ENCODE measurements around the gene ABLIM2. TPM values are rescaled to one million over a fixed set of nuclear protein-coding genes. Genes with fewer than 3 reads are reported as not detected.
A peak's percentile ranks its signal among the peaks of the same experiment; 100 is the strongest.

Gene ABLIM2
- total and polyA plus RNA-seq, 2 of the 13 experiments (the other 11 are each of a cell fraction or from before 2014, with no cell fraction given) = 0.20 to 0.37 TPM

- TF ChIP-seq FOXA3 (CRISPR knock-in tag; IDR thresholded peaks at IDR 0.05) = 0 out of 2 replicates have a peak, but pooled peaks have one; percentile 15
- TF ChIP-seq ZSCAN25 (CRISPR knock-in tag; IDR thresholded peaks at IDR 0.05) = 0 out of 2 replicates have a peak, but pooled peaks have one; percentile 37
- peak; percentile 75; the same call in 1 of the 2 replicates for TF ChIP-seq ZBED4 (CRISPR knock-in tag; IDR thresholded peaks at IDR 0.05; ENCODE audit: borderline replicate concordance)
- TF ChIP-seq IKZF5 (CRISPR knock-in tag; IDR thresholded peaks at IDR 0.05) = peak; percentile 68; the same call in 1 of the 2 replicates
Measured at GRCh38 chr4:8176547-8177399, 18.2 kb upstream of the ABLIM2 start (continued).

DNA sequence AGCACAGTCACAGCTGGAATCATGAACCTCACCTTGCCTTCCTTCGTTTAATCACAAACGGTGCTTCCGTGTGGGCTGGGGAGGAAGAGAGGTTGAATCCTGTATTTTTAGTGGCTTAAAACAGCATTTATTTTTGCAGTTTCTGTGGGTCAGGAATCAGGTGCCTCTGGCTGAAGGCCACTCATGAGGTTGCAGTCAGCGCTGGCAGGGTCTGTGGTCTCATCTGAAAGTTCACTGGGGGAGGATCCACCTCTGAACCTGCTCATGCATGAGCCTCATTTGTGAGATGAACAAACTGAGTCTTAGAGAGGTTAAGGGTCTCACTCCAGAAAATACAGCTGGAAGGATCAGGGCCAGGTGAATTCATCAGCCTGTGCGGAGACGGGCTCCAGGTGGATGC, 17.1 kb upstream of the ABLIM2 start:
- no peak for FAIRE-seq
- Histone ChIP-seq H3K36me3 (replicated peaks in 1 of 2; ENCODE audit: control insufficient read depth in 1 of 2, insufficient read depth in 2 of 2, low read length in 2 of 2) (no peaks in the 10 kb centered on the region), H4K20me1 (ENCODE audit: insufficient read depth, low read length) (no peaks in the 10 kb centered on the region), H3K27ac (ENCODE audit: extremely low read length, insufficient read depth, low read length) (no peak overlapping the region), H3K4me3 (replicated peaks in 1 of 3; ENCODE audit: insufficient read depth in 1 of 3, low read depth in 2 of 3, low read length in 3 of 3) (no peak overlapping the region), H3K27me3 (ENCODE audit: control insufficient read depth in 1 of 2, insufficient read depth in 2 of 2, low read length in 2 of 2) (peaks cover 10 to 37% of the 10 kb centered on the region in 2 experiments; a peak in 3 of 5 replicates), H3K9ac (ENCODE audit: insufficient read depth, low read depth, low read length) (no peak overlapping the region), H2AFZ (ENCODE audit: low read length) (no peak overlapping the region), H3K4me2 (ENCODE audit: low read depth, low read length) (no peak overlapping the region), H3K9me3 (ENCODE audit: low read length) (no peaks in the 10 kb centered on the region), H3K79me2 (ENCODE audit: insufficient read depth, low read length) (no peaks in the 10 kb centered on the region), H3K4me1 (ENCODE audit: insufficient read depth, low read length) (peaks cover 21% of the 10 kb centered on the region)
- ChIA-PET CTCF (ENCODE audit: low intra/inter-chr PET ratio, low total read pairs) (interaction anchor here (1.6 kb wide), 1 partner anchor 67 kb away, joined by 4 read pairs; no protein-coding TSS in a partner anchor), POLR2A (interaction anchor here (1.0 kb wide), 1 partner anchor 16 kb away, joined by 3 read pairs; no protein-coding TSS in a partner anchor)
- BruUV-seq (replicated peaks) = no TSS peak
- no peak for ATAC-seq
- in situ Hi-C loops (cut with HindIII; ENCODE audit: extremely low pct_ligation_motif_present, low pct_unique_long_range_greater_than_20kb) (no loop called here), intact Hi-C loops (cut with micrococcal nuclease; ENCODE audit: unreplicated experiment) (loop anchor here (2.0 kb wide), 1 partner anchor 227 kb away; no protein-coding TSS in a partner anchor)
- WGBS (ENCODE audit: low lambda C conversion rate) = 68% methylated on average over 4 of the region's 6 CpGs
- no peak for DNase-seq (ENCODE audit: low spot score)
- TF ChIP-seq ETV5 (CRISPR knock-in tag; IDR thresholded peaks at IDR 0.05; ENCODE audit: borderline replicate concordance) (no peak), MYPOP (CRISPR knock-in tag; IDR thresholded peaks at IDR 0.05) (no peak), ARNTL (CRISPR knock-in tag; IDR thresholded peaks at IDR 0.05) (no peak), SOX6 (IDR thresholded peaks at IDR 0.05) (no peak), SOX6 (CRISPR knock-in tag; IDR thresholded peaks at IDR 0.05) (no peak), CHD2 (IDR thresholded peaks at IDR 0.05; ENCODE audit: low read depth, low read length) (no peak)
- TF ChIP-seq, protein P1, sequence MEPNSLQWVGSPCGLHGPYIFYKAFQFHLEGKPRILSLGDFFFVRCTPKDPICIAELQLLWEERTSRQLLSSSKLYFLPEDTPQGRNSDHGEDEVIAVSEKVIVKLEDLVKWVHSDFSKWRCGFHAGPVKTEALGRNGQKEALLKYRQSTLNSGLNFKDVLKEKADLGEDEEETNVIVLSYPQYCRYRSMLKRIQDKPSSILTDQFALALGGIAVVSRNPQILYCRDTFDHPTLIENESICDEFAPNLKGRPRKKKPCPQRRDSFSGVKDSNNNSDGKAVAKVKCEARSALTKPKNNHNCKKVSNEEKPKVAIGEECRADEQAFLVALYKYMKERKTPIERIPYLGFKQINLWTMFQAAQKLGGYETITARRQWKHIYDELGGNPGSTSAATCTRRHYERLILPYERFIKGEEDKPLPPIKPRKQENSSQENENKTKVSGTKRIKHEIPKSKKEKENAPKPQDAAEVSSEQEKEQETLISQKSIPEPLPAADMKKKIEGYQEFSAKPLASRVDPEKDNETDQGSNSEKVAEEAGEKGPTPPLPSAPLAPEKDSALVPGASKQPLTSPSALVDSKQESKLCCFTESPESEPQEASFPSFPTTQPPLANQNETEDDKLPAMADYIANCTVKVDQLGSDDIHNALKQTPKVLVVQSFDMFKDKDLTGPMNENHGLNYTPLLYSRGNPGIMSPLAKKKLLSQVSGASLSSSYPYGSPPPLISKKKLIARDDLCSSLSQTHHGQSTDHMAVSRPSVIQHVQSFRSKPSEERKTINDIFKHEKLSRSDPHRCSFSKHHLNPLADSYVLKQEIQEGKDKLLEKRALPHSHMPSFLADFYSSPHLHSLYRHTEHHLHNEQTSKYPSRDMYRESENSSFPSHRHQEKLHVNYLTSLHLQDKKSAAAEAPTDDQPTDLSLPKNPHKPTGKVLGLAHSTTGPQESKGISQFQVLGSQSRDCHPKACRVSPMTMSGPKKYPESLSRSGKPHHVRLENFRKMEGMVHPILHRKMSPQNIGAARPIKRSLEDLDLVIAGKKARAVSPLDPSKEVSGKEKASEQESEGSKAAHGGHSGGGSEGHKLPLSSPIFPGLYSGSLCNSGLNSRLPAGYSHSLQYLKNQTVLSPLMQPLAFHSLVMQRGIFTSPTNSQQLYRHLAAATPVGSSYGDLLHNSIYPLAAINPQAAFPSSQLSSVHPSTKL (CRISPR knock-in tag; IDR thresholded peaks at IDR 0.05) = no peak

Data from HepG2 (cell line).